Measurements from ENCODE around the gene CMIP. TPM values are rescaled to one million over a fixed set of nuclear protein-coding genes. Genes with fewer than 3 reads are reported as not detected.

Gene CMIP
- total RNA-seq, 2 donors from 2014 or later, result 30.1 to 95.1 TPM

DNA sequence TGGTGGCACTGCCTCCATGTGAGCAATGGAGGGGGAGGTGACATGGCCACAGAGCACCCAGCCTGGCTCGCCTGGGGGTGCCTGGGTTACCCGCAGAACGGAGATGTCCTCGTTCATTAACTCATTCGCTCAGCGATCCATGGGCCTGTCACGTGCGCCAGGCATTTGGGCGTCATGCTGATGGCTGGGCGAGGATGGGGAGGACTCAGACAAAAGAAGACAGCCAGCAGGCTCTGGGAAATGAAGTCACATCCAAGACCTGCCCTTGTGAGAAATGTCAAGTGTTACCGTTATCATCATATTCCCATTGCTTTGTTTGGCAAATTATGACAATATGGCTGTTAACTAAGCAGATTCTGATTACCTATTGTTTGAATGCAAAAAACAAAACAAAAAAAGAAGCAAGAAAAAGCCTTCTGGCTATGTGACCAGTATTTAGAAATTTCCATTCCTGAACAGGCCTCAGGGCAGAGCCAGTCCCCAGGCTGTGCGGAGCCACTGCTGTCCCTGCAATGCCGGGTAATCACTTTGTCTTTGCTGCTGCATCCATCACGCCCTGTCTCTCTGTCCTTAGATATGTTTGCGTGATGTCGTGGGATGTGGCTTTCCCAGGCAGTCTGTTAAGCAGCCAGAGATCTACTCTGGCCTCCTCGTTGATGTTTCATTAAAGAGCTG, 57.9 kb downstream of the CMIP start:
- Histone ChIP-seq H3K4me3 (no peak overlapping the region), H3K4me1 (replicated peaks) (no peaks in the 10 kb centered on the region), H3K27me3 (replicated peaks; ENCODE audit: insufficient read depth) (no peaks in the 10 kb centered on the region), H3K9me3 (no peaks in the 10 kb centered on the region), H3K27ac (no peak overlapping the region), H3K36me3 (no peaks in the 10 kb centered on the region)
- intact Hi-C loops (cut with DNase I), result no loop called here
- WGBS, result 96% methylated on average over 17 of the region's 17 CpGs
- TF ChIP-seq POLR2AphosphoS5 (IDR thresholded peaks at IDR 0.05) (no peak), CTCF (IDR thresholded peaks at IDR 0.05) (no peak), POLR2A (IDR thresholded peaks at IDR 0.05) (no peak)
- no peak for DNase-seq (ENCODE audit: low spot score)

- no peak for TF ChIP-seq POLR2AphosphoS5 (IDR thresholded peaks at IDR 0.05)
- TF ChIP-seq POLR2A (IDR thresholded peaks at IDR 0.05), result peak; percentile 50
- TF ChIP-seq CTCF (IDR thresholded peaks at IDR 0.05), result no peak
- Histone ChIP-seq H3K4me3 (no peak overlapping the region), H3K27ac (no peak overlapping the region), H3K36me3 (no peaks in the 10 kb centered on the region), H3K4me1 (replicated peaks) (no peaks in the 10 kb centered on the region), H3K27me3 (replicated peaks; ENCODE audit: insufficient read depth) (no peaks in the 10 kb centered on the region), H3K9me3 (no peaks in the 10 kb centered on the region)
- WGBS, result 61% methylated on average over 13 of the region's 13 CpGs
- intact Hi-C loops (cut with DNase I), result no loop called here
- DNase-seq (ENCODE audit: low spot score), result no peak
Observed at GRCh38 chr16:81505011-81505661, 60.5 kb downstream of the CMIP start.

DNA sequence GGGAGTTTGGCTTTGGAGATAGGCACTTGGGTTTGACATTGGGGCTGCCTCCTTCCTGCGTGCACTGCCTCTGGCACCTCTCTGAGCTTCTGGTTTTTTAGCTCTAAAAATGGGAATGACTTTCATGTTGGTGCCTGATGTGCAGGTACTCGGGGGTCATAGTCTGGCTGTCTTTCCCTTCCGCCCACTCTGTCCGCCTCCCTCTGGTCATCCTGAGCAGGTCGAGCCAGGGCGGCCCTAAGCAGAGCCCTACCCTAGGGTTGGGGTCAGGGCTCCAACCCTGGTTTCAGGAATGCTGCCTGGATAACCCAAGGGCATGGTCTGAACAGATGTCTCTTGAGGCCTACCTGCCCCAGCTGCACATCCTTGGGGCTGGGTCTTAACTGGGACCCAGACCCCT, 64.8 kb downstream of the CMIP start:
- TF ChIP-seq POLR2A (IDR thresholded peaks at IDR 0.05) (no peak), POLR2AphosphoS5 (IDR thresholded peaks at IDR 0.05) (no peak), CTCF (IDR thresholded peaks at IDR 0.05) (no peak)
- DNase-seq (ENCODE audit: low spot score), result no peak
- H3K4me3 ChIP-seq, result no peak overlapping the region
- no peaks in the 10 kb centered on the region for H3K9me3 ChIP-seq
- WGBS, result 92% methylated on average over 6 of the region's 6 CpGs
- no peaks in the 10 kb centered on the region for H3K36me3 ChIP-seq
- H3K27me3 ChIP-seq (replicated peaks; ENCODE audit: insufficient read depth), result no peaks in the 10 kb centered on the region
- H3K4me1 ChIP-seq (replicated peaks), result no peaks in the 10 kb centered on the region
- intact Hi-C loops (cut with DNase I), result no loop called here
- no peak overlapping the region for H3K27ac ChIP-seq

DNA sequence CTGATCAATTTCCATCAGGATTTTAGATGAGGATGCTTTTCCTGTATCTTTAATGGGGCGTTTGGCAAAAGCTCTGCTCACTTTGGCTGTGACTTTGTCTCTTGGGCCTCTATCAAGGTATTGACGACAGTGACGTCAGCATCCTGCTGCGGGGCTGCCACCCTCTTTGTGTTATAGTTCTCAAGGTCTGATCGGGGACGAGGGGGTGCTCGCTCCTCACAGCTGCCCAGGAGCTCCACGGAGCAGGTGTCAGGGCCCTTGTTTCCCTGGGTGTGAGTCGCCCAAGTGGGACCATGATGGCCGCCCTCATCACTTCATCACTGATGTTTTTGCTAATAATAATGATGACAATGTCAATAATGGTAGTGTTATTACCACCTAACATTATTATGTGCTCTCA, 65.4 kb downstream of the CMIP start:
- Histone ChIP-seq H3K27me3 (replicated peaks; ENCODE audit: insufficient read depth) (no peaks in the 10 kb centered on the region), H3K4me3 (no peak overlapping the region), H3K4me1 (replicated peaks) (no peaks in the 10 kb centered on the region), H3K9me3 (no peaks in the 10 kb centered on the region), H3K36me3 (no peaks in the 10 kb centered on the region), H3K27ac (no peak overlapping the region)
- intact Hi-C loops (cut with DNase I), result no loop called here
- no peak for DNase-seq (ENCODE audit: low spot score)
- TF ChIP-seq POLR2A (IDR thresholded peaks at IDR 0.05), result no peak
- no peak for TF ChIP-seq POLR2AphosphoS5 (IDR thresholded peaks at IDR 0.05)
- no peak for TF ChIP-seq CTCF (IDR thresholded peaks at IDR 0.05)
- 89% methylated on average over 10 of the region's 10 CpGs for WGBS

GRCh38 chr16:81511371-81511770, 66.8 kb downstream of the CMIP start:
- intact Hi-C loops (cut with DNase I), result no loop called here
- DNase-seq (ENCODE audit: low spot score), result no peak
- H3K4me3 ChIP-seq, result no peak overlapping the region
- TF ChIP-seq CTCF (IDR thresholded peaks at IDR 0.05) (no peak), POLR2A (IDR thresholded peaks at IDR 0.05) (no peak), POLR2AphosphoS5 (IDR thresholded peaks at IDR 0.05) (no peak)
- H3K4me1 ChIP-seq (replicated peaks), result no peaks in the 10 kb centered on the region
- no peaks in the 10 kb centered on the region for H3K27me3 ChIP-seq (replicated peaks; ENCODE audit: insufficient read depth)
- WGBS, result 83% methylated on average over 5 of the region's 5 CpGs
- H3K36me3 ChIP-seq, result no peaks in the 10 kb centered on the region
- H3K9me3 ChIP-seq, result no peaks in the 10 kb centered on the region
- H3K27ac ChIP-seq, result no peak overlapping the region

Data from prostate gland (tissue), 2 donors.